Measurements from ENCODE around the gene KSR1.

KSR1 gene

GRCh38 chr17:27549251-27549893, 93.1 kb downstream of the KSR1 start:
- TF ChIP-seq CEBPB (IDR thresholded peaks at IDR 0.05) (no peak), EP300 (IDR thresholded peaks at IDR 0.05; ENCODE audit: borderline replicate concordance) (no peak), REST (IDR thresholded peaks at IDR 0.05; ENCODE audit: low read depth) (no peak), TAF1 (IDR thresholded peaks at IDR 0.05; ENCODE audit: low read depth) (no peak), YY1 (IDR thresholded peaks at IDR 0.05; ENCODE audit: low read depth) (no peak), TEAD4 (IDR thresholded peaks at IDR 0.05) (no peak), CREB1 (IDR thresholded peaks at IDR 0.05; ENCODE audit: low read depth) (no peak), TCF12 (IDR thresholded peaks at IDR 0.05; ENCODE audit: low read depth) (no peak), NFIC (IDR thresholded peaks at IDR 0.05) (no peak), FOXM1 (IDR thresholded peaks at IDR 0.05; ENCODE audit: borderline replicate concordance, low read depth) (no peak)
- TF ChIP-seq, protein P1, sequence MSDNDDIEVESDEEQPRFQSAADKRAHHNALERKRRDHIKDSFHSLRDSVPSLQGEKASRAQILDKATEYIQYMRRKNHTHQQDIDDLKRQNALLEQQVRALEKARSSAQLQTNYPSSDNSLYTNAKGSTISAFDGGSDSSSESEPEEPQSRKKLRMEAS (IDR thresholded peaks at IDR 0.05), result no peak

- TF ChIP-seq EGR1 (IDR thresholded peaks at IDR 0.05) (no peak), CREB1 (IDR thresholded peaks at IDR 0.05; ENCODE audit: low read depth) (no peak), TCF12 (IDR thresholded peaks at IDR 0.05; ENCODE audit: low read depth) (no peak), ZBTB7A (IDR thresholded peaks at IDR 0.05; ENCODE audit: low read depth) (no peak), TAF1 (IDR thresholded peaks at IDR 0.05; ENCODE audit: low read depth) (no peak)
Measured at GRCh38 chr17:27550291-27550930, 94.2 kb downstream of the KSR1 start.

- no peak for TF ChIP-seq TCF12 (IDR thresholded peaks at IDR 0.05; ENCODE audit: low read depth)
- no peak for TF ChIP-seq CEBPB (IDR thresholded peaks at IDR 0.05)
- no peak for TF ChIP-seq REST (IDR thresholded peaks at IDR 0.05; ENCODE audit: low read depth)
- TF ChIP-seq NFIC (IDR thresholded peaks at IDR 0.05), result no peak
- no peak for TF ChIP-seq YY1 (IDR thresholded peaks at IDR 0.05; ENCODE audit: low read depth)
- no peak for TF ChIP-seq RAD21 (IDR thresholded peaks at IDR 0.05; ENCODE audit: low read depth)
- no peak for TF ChIP-seq CREB1 (IDR thresholded peaks at IDR 0.05; ENCODE audit: low read depth)
- TF ChIP-seq, protein P1 (IDR thresholded peaks at IDR 0.05), result no peak
- no peak for TF ChIP-seq EP300 (IDR thresholded peaks at IDR 0.05; ENCODE audit: borderline replicate concordance)
- TF ChIP-seq EGR1 (IDR thresholded peaks at IDR 0.05), result no peak
- TF ChIP-seq, protein P2, sequence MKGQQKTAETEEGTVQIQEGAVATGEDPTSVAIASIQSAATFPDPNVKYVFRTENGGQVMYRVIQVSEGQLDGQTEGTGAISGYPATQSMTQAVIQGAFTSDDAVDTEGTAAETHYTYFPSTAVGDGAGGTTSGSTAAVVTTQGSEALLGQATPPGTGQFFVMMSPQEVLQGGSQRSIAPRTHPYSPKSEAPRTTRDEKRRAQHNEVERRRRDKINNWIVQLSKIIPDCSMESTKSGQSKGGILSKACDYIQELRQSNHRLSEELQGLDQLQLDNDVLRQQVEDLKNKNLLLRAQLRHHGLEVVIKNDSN (IDR thresholded peaks at IDR 0.05), result no peak
- no peak for TF ChIP-seq ZBTB7A (IDR thresholded peaks at IDR 0.05; ENCODE audit: low read depth)
Measured at GRCh38 chr17:27550974-27551505, 94.8 kb downstream of the KSR1 start.

- TF ChIP-seq TAF1 (IDR thresholded peaks at IDR 0.05; ENCODE audit: low read depth) (no peak), RAD21 (IDR thresholded peaks at IDR 0.05; ENCODE audit: low read depth) (no peak), CEBPB (IDR thresholded peaks at IDR 0.05) (no peak), FOXM1 (IDR thresholded peaks at IDR 0.05; ENCODE audit: borderline replicate concordance, low read depth) (no peak), NFIC (IDR thresholded peaks at IDR 0.05) (no peak), CREB1 (IDR thresholded peaks at IDR 0.05; ENCODE audit: low read depth) (no peak), ZBTB7A (IDR thresholded peaks at IDR 0.05; ENCODE audit: low read depth) (no peak), TCF12 (IDR thresholded peaks at IDR 0.05; ENCODE audit: low read depth) (no peak), REST (IDR thresholded peaks at IDR 0.05; ENCODE audit: low read depth) (no peak), EP300 (IDR thresholded peaks at IDR 0.05; ENCODE audit: borderline replicate concordance) (no peak), YY1 (IDR thresholded peaks at IDR 0.05; ENCODE audit: low read depth) (no peak), EGR1 (IDR thresholded peaks at IDR 0.05) (no peak), TEAD4 (IDR thresholded peaks at IDR 0.05) (0 out of 2 replicates have a peak, but pooled peaks have one; percentile 13)
- TF ChIP-seq, protein P1 (IDR thresholded peaks at IDR 0.05), result 0 out of 2 replicates have a peak, but pooled peaks have one; percentile 13
- TF ChIP-seq, protein P2 (IDR thresholded peaks at IDR 0.05), result no peak
Measured at GRCh38 chr17:27551701-27552248, 95.5 kb downstream of the KSR1 start.
